K562 (cell line): ENCODE measurements around the gene GPR55. TPM values are rescaled to one million over a fixed set of nuclear protein-coding genes. Genes with fewer than 3 reads are reported as not detected.

Source experiments
- ATAC-seq: fragments of 200-7000 bp; cut with Tn5 transposase; 3 replicates; pipeline ENCODE4 v1.9.1; 2020; ENCODE audit warnings: moderate library complexity
- BruUV-seq: library from RNA; stranded (reverse); fragments of 400-500 nt; replicated peaks from 2 replicates; lab custom pipeline; 2021; lab: Mats Ljungman, UMichigan
- CTCF ChIA-PET: fragments of 300-600 bp; formaldehyde crosslinking; extraction: SDS; loops from one replicate; lab custom pipeline; 2021; ENCODE audit warnings: low intra/inter-chr PET ratio; lab: Yijun Ruan, JAX
- POLR2A ChIA-PET: fragments of 300-600, 350-650 bp; sonication (Branson Sonifier 250); formaldehyde crosslinking; extraction: SDS; loops from one replicate; lab custom pipeline; 2021; ENCODE audit warnings: antibody characterized with exemption, inconsistent platforms; lab: Yijun Ruan, JAX
- DNase-seq, 4 experiments: peaks; one replicate each; pipeline versions ENCODE4 v3.0.0 to v3.0.0-alpha.2; 2011 to 2018; ENCODE audit warnings: low spot score in 3 of 4, mixed read lengths in 3 of 4; ENCODE audit errors: extremely low read depth in 1 of 4
- FAIRE-seq: peaks from 2 replicates; lab custom pipeline; 2011; peaks lifted over from hg19 to GRCh38; lab: Jason Lieb, UNC
- H2AFZ ChIP-seq: 2 replicates; pipeline ENCODE4 v1.6.0; 2011; ENCODE audit warnings: low read depth, low read length, control low read depth, inconsistent platforms
- H3K27ac ChIP-seq: fragments of 200-600 bp; 3 replicates; pipeline ENCODE4 v1.8.0; 2011; ENCODE audit warnings: low read depth, mild to moderate bottlenecking, control low read depth, inconsistent platforms, low read length, moderate library complexity, mixed read lengths; ENCODE audit errors: extremely low read depth
- H3K27me3 ChIP-seq, 2 experiments: fragments of 300-600 bp in 1 of 2; 2 replicates in 1 of 2; 3 replicates in 1 of 2; pipeline versions ENCODE4 v1.6.0 to v1.8.0; 2011; ENCODE audit warnings: inconsistent platforms in 2 of 2, low read length in 2 of 2, mild to moderate bottlenecking in 1 of 2, mixed read lengths in 1 of 2, moderate library complexity in 1 of 2; ENCODE audit not compliant: control insufficient read depth in 2 of 2, insufficient read depth in 2 of 2
- H3K36me3 ChIP-seq: fragments of 300-600 bp; 3 replicates; pipeline ENCODE4 v1.8.0; 2011; ENCODE audit warnings: mild to moderate bottlenecking, low read length, inconsistent platforms; ENCODE audit not compliant: control insufficient read depth, insufficient read depth
- H3K4me1 ChIP-seq, 2 experiments: fragments of 200-600 bp in 1 of 2; replicated peaks in 1 of 2; 2 replicates in 1 of 2; 3 replicates in 1 of 2; pipeline versions ENCODE4 v1.5.1 to v1.8.0; 2011; ENCODE audit warnings: inconsistent platforms in 2 of 2, low read length in 2 of 2, mild to moderate bottlenecking in 1 of 2, mixed read lengths in 1 of 2, moderate library complexity in 1 of 2; ENCODE audit not compliant: control insufficient read depth in 2 of 2, insufficient read depth in 2 of 2
- H3K4me2 ChIP-seq: 2 replicates; pipeline ENCODE4 v1.6.1; 2011; ENCODE audit warnings: low read length, control low read depth, inconsistent platforms, mixed read lengths; ENCODE audit not compliant: insufficient read depth
- H3K4me3 ChIP-seq: fragments of 200-600 bp; sonication (generic), shearing (Covaris generic); 2 replicates; pipeline ENCODE4 v1.5.1; 2016; ENCODE audit warnings: control low read depth, inconsistent platforms
- H3K79me2 ChIP-seq: fragments of 200-600 bp; 3 replicates; pipeline ENCODE4 v1.8.0; 2011; ENCODE audit warnings: low read length, inconsistent platforms; ENCODE audit not compliant: control insufficient read depth, insufficient read depth
- H3K9ac ChIP-seq, 2 experiments: 2 replicates each; pipeline versions ENCODE4 v1.6.0 to v1.6.1; 2011; ENCODE audit warnings: low read depth in 2 of 2, low read length in 2 of 2, control low read depth in 1 of 2, inconsistent platforms in 1 of 2, mild to moderate bottlenecking in 1 of 2, mixed read lengths in 1 of 2; ENCODE audit not compliant: insufficient read depth in 1 of 2
- H3K9me1 ChIP-seq: one replicate; pipeline ENCODE4 v1.6.0; 2011; ENCODE audit warnings: inconsistent platforms, mild to moderate bottlenecking, low read length, moderate library complexity; ENCODE audit not compliant: control insufficient read depth, insufficient read depth
- H3K9me3 ChIP-seq: replicated peaks from 2 replicates; pipeline ENCODE4 v1.5.1; 2011; ENCODE audit warnings: low read depth, low read length, inconsistent platforms; ENCODE audit not compliant: control insufficient read depth, insufficient read depth
- H4K20me1 ChIP-seq: replicated peaks from 2 replicates; pipeline ENCODE4 v1.6.1; 2011; ENCODE audit warnings: low read length, inconsistent platforms, mixed read lengths; ENCODE audit not compliant: control insufficient read depth, insufficient read depth
- AFF4 ChIP-seq: sonication (generic); formaldehyde crosslinking; IDR thresholded peaks from 2 replicates; pipeline ENCODE4 v1.8.0; 2023; ENCODE audit warnings: mild to moderate bottlenecking, missing genetic modification reagents
- ARID1B ChIP-seq: fragments of 450-650 bp; IDR thresholded peaks from 2 replicates; pipeline ENCODE4 v1.6.1; 2016; ENCODE audit warnings: antibody characterized with exemption, mild to moderate bottlenecking, inconsistent platforms
- FOXO4 ChIP-seq: fragments of 450-650 bp; formaldehyde crosslinking; IDR thresholded peaks from 2 replicates; pipeline ENCODE4 v1.4.0; 2020; ENCODE audit warnings: mild to moderate bottlenecking, moderate library complexity
- HCFC1 ChIP-seq: IDR thresholded peaks from 2 replicates; pipeline ENCODE4 v1.6.1; 2012; ENCODE audit warnings: low read depth, low read length, improper control_type of control experiment
- HIVEP1 ChIP-seq: fragments of 250-450 bp; sonication (Bioruptor Pico); IDR thresholded peaks from 2 replicates; pipeline ENCODE4 v1.4.0; 2020; ENCODE audit warnings: mild to moderate bottlenecking
- RBBP5 ChIP-seq: fragments of 200-600 bp; sonication (generic); IDR thresholded peaks from 2 replicates; pipeline ENCODE4 v1.6.1; 2012; ENCODE audit warnings: borderline replicate concordance, mild to moderate bottlenecking, low read length, control low read depth, inconsistent platforms; ENCODE audit not compliant: insufficient read depth, poor library complexity, severe bottlenecking
- SIRT6 ChIP-seq: IDR thresholded peaks from one replicate; pipeline ENCODE4 v1.6.1; 2012; ENCODE audit warnings: low read depth, mild to moderate bottlenecking, control low read depth, inconsistent platforms, low read length, moderate library complexity
- SOX6 ChIP-seq: fragments of 450-650 bp; IDR thresholded peaks from 2 replicates; pipeline ENCODE4 v1.6.1; 2014; ENCODE audit warnings: mild to moderate bottlenecking
- TAL1 ChIP-seq: fragments of 450-650 bp; IDR thresholded peaks from 2 replicates; pipeline ENCODE4 v1.6.1; 2016; ENCODE audit warnings: mild to moderate bottlenecking
- TOE1 ChIP-seq, 2 experiments: fragments of 450-650 bp in 1 of 2; sonication (generic) in 1 of 2; formaldehyde crosslinking in 1 of 2; IDR thresholded peaks; 2 replicates each; pipeline versions ENCODE4 v1.7.1 to v1.8.0; 2016 to 2022; ENCODE audit warnings: borderline replicate concordance in 2 of 2, mild to moderate bottlenecking in 2 of 2, antibody characterized with exemption in 1 of 2, inconsistent platforms in 1 of 2, low read depth in 1 of 2, missing genetic modification reagents in 1 of 2, moderate library complexity in 1 of 2
- TRIM24 ChIP-seq, 2 experiments: fragments of 450-650 bp; IDR thresholded peaks; 2 replicates each; pipeline ENCODE4 v1.6.1; 2016
- ZBTB12 ChIP-seq: fragments of 250-450 bp; sonication (Bioruptor Pico); IDR thresholded peaks from 2 replicates; pipeline ENCODE4 v1.4.0; 2020
- ZC3H4 ChIP-seq: sonication (generic); formaldehyde crosslinking; IDR thresholded peaks from 2 replicates; pipeline ENCODE4 v1.9.0; 2021; ENCODE audit warnings: missing genetic modification reagents, borderline replicate concordance
- ZNF224 ChIP-seq: sonication (generic); formaldehyde crosslinking; IDR thresholded peaks from 2 replicates; pipeline ENCODE4 v1.8.0; 2022; ENCODE audit warnings: mild to moderate bottlenecking, missing genetic modification reagents
- ZNF583 ChIP-seq: fragments of 250-450 bp; sonication (Bioruptor Pico); IDR thresholded peaks from 2 replicates; pipeline ENCODE4 v1.4.0; 2020
- ZNF589 ChIP-seq: fragments of 200-800 bp; sonication (Bioruptor generic); IDR thresholded peaks from 2 replicates; pipeline ENCODE4 v1.6.1; 2016; ENCODE audit warnings: low read depth, missing genetic modification characterization, missing compliant biosample characterization
- WGBS: fragments of 100-300 bp; shearing (Covaris generic); methylation state at CpG from one replicate; pipeline ENCODE4 v1.1.6; 2016; ENCODE audit warnings: low coverage, mixed read lengths; ENCODE audit not compliant: insufficient coverage; ENCODE audit errors: missing lambda C conversion rate; 5-methylcytosine and 5-hydroxymethylcytosine counted together
- in situ Hi-C: fragments of 300-500 bp; cut with MboI; formaldehyde crosslinking; loops from 4 replicates; pipeline ENCODE4 v1.15.0; 2018; ENCODE audit warnings: inconsistent platforms, mixed read lengths
- intact Hi-C: fragments of 100-400 bp; cut with micrococcal nuclease; formaldehyde crosslinking; loops from 2 replicates; pipeline ENCODE4 v1.14.2; 2022
- polyA plus RNA-seq, 8 experiments: library from polyadenylated mRNA; depleted of rRNA in 4 of 8; stranded (reverse) in 5 of 8; unstranded in 3 of 8; fragments of >200 nt; fragmentation: Nextera tagmentation in 2 of 8; fragmentation: Illumina TruSeq in 1 of 8; extraction: Ambion mirVana in 2 of 8; extraction: Trizol in 1 of 8; gene quantifications; 2 replicates each; pipeline versions ENCODE4 v1.2.1 to v1.2.3, GENCODE V29; 2011 to 2014; ENCODE audit warnings: inconsistent platforms in 1 of 8, missing spikeins in 1 of 8
- total RNA-seq, 7 experiments: library from RNA; depleted of rRNA in 6 of 7; stranded (reverse); fragments of >200 nt in 6 of 7; fragmentation: Illumina TruSeq in 2 of 7; extraction: Trizol in 2 of 7; gene quantifications; 2 replicates each; pipeline versions ENCODE4 v1.2.1 to v1.2.3, GENCODE V29; 2011 to 2021; ENCODE audit warnings: low replicate concordance in 1 of 7

Gene GPR55
- total and polyA plus RNA-seq, 9 of the 15 experiments (the other 6 are each of a cell fraction or from before 2014, with no cell fraction given) = 0.11 to 0.49 (median 0.27) TPM

- H4K20me1 ChIP-seq = no peaks in the 10 kb centered on the region
- POLR2A ChIA-PET = interaction anchor here (0.6 to 1.7 kb wide), 4 partner anchors 9 to 88 kb away, joined by 3 to 4 read pairs (median 4); partner anchors contain the start of gene ITM2C
- ATAC-seq (peak; percentile 27; the same call in 2 of the 3 replicates), FAIRE-seq (no peak), DNase-seq (no peak)
- H3K79me2 ChIP-seq = no peaks in the 10 kb centered on the region
- in situ Hi-C loops (no loop called here), intact Hi-C loops (no loop called here)
- no peaks in the 10 kb centered on the region for H3K9me3 ChIP-seq
- H3K36me3 ChIP-seq = no peaks in the 10 kb centered on the region
- no peaks in the 10 kb centered on the region for H3K9me1 ChIP-seq
- peak overlapping the region in 1 of 2 experiments; percentile 64; a peak in 2 of 4 replicates for H3K9ac ChIP-seq
- CTCF ChIA-PET = no interaction called here
- H3K27me3 ChIP-seq = no peaks in the 10 kb centered on the region
- no peak overlapping the region for H2AFZ ChIP-seq
- peaks cover 0 to 10% of the 10 kb centered on the region in 2 experiments; a peak in 3 of 5 replicates for H3K4me1 ChIP-seq
- 44% methylated on average over 4 of the region's 10 CpGs for WGBS
- H3K4me2 ChIP-seq = no peak overlapping the region
- BruUV-seq = TSS peak; percentile 48
- H3K27ac ChIP-seq = no peak overlapping the region
- no peak overlapping the region for H3K4me3 ChIP-seq
- TF ChIP-seq ZC3H4 (CRISPR knock-in tag) = no peak
- TF ChIP-seq SIRT6 = no peak
- no peak for TF ChIP-seq ZNF589 (CRISPR knock-in tag)
- TF ChIP-seq HCFC1 = no peak
- TF ChIP-seq ZNF224 (CRISPR knock-in tag) = no peak
- TF ChIP-seq AFF4 (CRISPR knock-in tag) = no peak
- no peak for TF ChIP-seq TAL1
- no peak for TF ChIP-seq ZBTB12 (CRISPR knock-in tag)
- TF ChIP-seq TRIM24 (IDR thresholded peaks at IDR 0.05) = no peak
- no peak for TF ChIP-seq SOX6
- no peak for TF ChIP-seq ZNF583 (CRISPR knock-in tag)
- TF ChIP-seq ARID1B = no peak
- no peak for TF ChIP-seq FOXO4 (CRISPR knock-in tag)
- no peak for TF ChIP-seq TOE1 (IDR thresholded peaks at IDR 0.05; ENCODE audit: borderline replicate concordance)
- no peak for TF ChIP-seq TOE1 (CRISPR knock-in tag; IDR thresholded peaks at IDR 0.05; ENCODE audit: borderline replicate concordance, low read depth)
- TF ChIP-seq RBBP5 = no peak
- TF ChIP-seq HIVEP1 (CRISPR knock-in tag) = no peak
These were observed 46.3 kb downstream of the GPR55 start for GRCh38 chr2:230878599-230879188.
